PC-9 (cell line): ENCODE results near the gene PDHX.

Experiments
- CTCF ChIP-seq: fragments of 200-600 bp; sonication (generic); conservative IDR thresholded peaks from 2 replicates; pipeline ENCODE4 v1.6.1; 2017; ENCODE audit warnings: mixed run types, antibody characterized with exemption, mild to moderate bottlenecking, moderate library complexity
- EZH2 ChIP-seq: fragments of 200-600 bp; sonication (generic); IDR thresholded peaks from 2 replicates; pipeline ENCODE4 v1.8.0; 2017; ENCODE audit warnings: antibody characterized with exemption, low read depth

- TF ChIP-seq CTCF (peak; percentile 86), EZH2 (no peak)
Observed at GRCh38 chr11:34890812-34891211, 25.6 kb upstream of the PDHX start.
